OCI-LY3 (cell line): ENCODE data around the gene FBXL14.

Experiments used
- EZH2phosphoT487 ChIP-seq: fragments of 200-600 bp; shearing (Covaris generic); IDR thresholded peaks from 2 replicates; pipeline ENCODE4 v1.6.1; 2018; ENCODE audit warnings: antibody characterized with exemption, mixed run types, low read depth
- TF ChIP-seq, protein P1 (sequence below): fragments of 200-600, 300-600 bp; sonication (generic); IDR thresholded peaks from 2 replicates; pipeline ENCODE4 v1.5.1; 2014; ENCODE audit warnings: antibody characterized with exemption, low read length, low read depth

GRCh38 chr12:1532375-1533165, 61.8 kb downstream of the FBXL14 start:
- TF ChIP-seq, protein P1, sequence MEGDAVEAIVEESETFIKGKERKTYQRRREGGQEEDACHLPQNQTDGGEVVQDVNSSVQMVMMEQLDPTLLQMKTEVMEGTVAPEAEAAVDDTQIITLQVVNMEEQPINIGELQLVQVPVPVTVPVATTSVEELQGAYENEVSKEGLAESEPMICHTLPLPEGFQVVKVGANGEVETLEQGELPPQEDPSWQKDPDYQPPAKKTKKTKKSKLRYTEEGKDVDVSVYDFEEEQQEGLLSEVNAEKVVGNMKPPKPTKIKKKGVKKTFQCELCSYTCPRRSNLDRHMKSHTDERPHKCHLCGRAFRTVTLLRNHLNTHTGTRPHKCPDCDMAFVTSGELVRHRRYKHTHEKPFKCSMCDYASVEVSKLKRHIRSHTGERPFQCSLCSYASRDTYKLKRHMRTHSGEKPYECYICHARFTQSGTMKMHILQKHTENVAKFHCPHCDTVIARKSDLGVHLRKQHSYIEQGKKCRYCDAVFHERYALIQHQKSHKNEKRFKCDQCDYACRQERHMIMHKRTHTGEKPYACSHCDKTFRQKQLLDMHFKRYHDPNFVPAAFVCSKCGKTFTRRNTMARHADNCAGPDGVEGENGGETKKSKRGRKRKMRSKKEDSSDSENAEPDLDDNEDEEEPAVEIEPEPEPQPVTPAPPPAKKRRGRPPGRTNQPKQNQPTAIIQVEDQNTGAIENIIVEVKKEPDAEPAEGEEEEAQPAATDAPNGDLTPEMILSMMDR = no peak
- no peak for TF ChIP-seq EZH2phosphoT487
